HL-60/S4 treated with phorbol 12-myristate 13-acetate at 8.2 ng/mL for 4 days and 3 days (cell line): ENCODE results near the gene TPP1.

ENCODE experiments used
- in situ Hi-C: fragments of 300-500 bp; cut with MboI; formaldehyde crosslinking; loops from 2 replicates; pipeline ENCODE4 v1.15.0; 2022; ENCODE audit warnings: low sequenced_read_pairs

Gene TPP1

DNA sequence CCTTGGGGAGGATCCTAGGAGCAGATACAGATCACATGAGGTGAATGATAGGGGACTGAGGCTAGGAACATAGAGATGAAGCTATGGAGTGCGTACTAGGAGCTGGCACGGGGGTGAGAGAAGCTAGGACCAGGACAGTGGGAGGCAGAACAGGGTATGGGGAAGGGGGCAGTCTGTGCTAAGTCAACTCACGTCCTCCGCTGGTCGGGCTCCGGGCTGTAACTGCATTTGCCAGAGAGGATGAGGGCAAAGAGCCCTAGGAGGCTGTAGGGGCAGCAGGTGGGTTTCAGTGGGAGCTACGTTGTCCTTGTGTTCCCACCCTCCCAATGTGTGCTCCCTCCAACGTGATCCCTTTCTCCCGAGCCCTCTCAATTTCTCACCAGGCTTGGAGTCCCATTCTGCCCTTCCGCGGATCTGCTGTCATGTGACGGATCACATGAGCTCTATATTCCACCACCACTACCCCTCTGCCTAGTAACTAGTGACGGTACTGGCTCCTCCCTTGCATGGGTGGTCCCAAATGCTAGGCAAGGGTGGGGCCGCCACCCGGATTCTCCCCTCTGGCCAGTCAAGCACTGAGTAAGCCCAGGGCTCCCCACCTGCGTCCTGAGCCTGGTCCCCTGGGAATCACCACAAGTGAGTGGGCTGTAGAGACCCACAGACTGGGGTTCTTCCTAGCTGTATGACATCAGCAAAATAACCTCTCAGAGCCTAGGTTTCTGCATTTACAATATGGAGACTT, at the start of gene TPP1:
Gene TPP1, minus strand, starts transcription at position 419 of the 742 bp plus-strand sequence. Its CDS starts 22 bp downstream, at position 397.
- in situ Hi-C loops = no loop called here

DNA sequence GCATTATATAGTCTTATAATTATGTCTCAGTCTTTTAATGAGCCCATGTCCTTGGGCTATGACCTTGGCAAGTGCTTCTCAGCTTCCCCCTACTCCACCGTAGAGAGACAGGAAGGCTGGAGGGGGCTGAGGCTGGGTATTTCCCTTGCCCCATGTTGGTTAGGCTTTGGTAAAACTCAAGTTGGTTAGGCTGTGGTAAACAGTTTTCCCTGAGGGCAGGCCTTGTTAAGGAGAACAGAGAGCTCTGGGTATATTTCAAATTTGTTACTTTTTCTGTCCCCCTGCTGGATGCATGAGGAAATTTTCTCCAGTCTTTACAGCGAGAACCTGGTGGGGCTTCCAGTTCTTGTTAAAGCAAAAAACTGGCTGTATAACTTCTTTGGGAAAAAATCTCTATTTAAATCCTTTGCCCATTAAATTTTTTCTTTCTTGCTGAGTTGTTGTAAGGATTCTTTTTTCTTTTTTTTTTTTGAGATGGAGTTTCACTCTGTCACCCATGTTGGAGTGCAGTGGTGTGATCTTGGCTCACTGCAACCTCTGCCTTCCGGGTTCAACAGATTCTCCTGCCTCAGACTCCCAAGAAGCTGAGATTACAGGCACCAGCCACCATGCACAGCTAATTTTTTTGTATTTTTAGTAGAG, 48.6 kb upstream of the TPP1 start:
- in situ Hi-C loops = no loop called here

DNA sequence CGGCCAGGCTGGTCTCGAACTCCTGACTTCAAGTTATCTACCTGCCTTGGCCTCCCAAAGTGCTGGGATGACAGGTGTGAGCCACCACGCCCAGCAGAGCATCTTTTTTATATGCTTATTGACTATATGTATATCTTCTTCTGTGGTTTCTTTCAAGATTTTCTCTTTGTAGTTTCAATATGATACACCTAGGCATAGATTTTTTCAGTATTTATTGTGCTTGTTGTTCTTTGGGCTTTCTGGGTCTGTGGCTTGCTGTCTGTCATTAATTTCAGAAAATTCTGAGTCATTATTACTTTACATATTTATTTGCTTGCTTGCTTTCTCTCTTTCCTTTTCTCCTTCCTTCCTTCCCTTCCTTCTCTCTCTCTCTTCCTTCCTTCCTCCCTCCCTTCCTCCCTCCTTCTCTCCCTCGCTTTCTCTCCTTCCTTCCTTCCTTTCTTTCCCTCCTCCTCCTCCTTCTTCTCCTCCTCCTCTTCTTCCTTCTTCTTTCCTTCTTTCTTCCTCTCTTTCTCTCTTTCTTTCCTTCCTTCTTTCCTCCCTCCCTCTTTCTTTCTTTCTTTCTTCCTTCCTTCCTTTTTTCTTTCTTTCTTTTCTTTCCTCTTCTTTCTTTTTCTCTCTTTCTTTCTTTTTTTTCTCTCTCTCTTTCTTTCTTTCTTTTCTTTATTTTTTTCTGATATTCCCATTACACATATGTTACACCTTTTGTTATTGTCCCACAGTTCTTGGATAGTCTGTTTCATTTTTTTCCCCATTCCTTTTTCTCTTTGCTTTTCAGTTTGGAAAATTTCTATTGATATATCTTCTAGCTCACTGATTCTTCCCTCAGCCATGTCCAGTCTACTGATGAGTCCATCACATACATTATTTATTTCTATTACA, 47.3 kb upstream of the TPP1 start:
- in situ Hi-C loops = no loop called here

DNA sequence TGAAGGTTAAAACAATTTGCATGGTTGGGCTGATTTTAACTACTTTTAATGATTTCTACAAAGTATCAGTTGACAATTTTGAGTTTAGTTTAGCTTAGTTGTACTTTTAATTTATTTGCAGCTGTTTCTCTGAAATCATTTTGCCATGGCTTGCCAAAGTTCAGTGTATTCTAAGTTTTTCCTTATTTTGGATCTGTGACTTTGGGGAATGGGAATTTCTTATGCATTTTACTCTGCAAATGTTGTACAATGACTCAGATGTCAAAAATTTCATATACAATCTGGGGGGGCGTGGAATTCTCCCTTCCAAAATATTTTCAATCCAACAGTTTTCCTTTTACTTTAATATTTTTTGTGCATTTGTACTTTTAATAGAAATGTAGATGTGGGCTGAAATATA, 45.3 kb upstream of the TPP1 start:
- in situ Hi-C loops = no loop called here

DNA sequence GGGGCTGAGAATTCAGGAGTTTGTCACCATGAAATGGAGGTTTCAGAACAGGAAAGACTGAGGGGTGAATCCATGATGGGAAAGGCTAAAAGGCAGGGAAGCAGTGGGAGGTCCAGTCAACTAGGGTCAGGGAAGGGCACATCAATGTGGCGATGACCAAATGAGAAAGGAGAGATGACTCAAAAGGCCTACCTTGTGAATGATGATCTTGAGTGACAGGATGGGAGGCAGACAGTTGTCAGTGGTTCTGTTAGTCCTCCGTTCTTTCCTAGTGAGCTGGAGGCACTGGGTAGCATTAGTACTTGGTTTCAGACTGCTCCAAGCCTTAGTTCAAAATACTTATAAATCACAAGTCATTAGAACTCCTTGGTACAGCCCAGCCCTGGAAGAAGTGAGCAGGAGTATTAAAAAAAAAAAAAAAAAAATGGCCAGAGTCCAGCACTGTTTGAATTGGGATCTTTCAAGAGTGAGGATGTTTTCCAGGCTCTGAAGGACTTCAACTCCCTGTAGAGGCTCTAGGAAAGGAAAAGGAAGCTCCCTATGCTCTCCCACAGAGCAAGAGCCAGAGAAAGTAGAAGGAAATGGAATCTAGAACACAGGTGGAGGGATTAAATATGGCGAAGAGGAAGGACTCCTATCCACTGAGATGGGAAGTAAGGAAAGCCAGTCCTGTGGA, 44.7 kb upstream of the TPP1 start:
- in situ Hi-C loops = no loop called here

DNA sequence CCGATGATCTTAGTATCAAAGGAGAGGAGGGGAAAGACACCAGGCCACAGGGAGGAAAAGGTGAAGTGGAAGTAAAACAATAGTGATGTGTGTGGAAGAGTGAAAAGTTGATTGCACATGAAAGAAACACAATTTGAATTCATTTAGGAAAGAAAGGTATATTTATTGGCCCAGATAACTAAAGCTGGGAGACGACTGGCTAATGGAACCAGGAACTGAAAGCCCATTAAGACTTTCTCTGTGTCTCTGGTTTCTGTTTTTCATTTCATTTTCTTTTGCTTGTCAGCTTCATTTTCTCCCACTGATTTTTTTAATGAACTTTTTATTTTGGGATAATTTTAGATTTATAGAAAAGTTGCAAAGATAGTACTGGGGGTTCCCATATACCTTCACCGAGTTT, 41.5 kb upstream of the TPP1 start:
- in situ Hi-C loops = no loop called here

DNA sequence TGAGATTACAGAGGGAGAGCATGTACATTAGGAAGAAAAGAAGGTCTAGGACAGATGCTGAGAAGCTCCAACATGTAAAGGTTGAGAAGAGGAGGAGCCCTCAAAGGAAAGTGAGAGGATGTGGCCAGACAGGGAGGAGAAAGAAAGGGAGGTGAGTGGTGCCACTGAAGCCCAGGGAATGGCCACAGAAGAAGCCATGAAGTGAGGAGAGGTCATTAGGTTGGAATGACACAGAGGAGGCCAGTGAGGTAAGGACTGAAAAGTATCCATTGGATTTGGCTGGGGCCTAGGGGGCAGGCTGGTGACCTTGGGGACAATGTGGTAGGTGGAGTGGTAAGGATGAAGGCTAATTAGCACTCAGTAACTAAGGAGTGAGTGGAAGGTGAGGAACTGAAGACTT, 39.4 kb upstream of the TPP1 start:
- in situ Hi-C loops = no loop called here

DNA sequence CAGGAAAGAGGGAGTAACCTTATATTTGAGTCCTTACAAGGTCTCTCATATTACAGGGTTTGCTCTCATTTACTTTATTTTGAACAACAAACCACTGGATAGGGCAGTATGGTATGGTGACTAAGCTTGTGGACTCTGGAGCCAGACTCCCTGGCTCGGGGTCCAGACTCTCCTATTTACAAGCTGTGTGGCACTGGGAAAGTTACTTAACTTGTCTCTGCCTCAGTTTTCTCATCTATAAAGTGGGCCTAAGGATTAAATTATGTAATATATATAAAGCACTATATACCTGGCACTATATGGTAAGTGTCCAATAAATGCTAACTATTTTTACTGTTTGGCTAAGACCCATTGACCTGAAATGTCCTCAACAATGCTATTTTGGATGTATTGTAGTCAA, 38.1 kb upstream of the TPP1 start:
- in situ Hi-C loops = no loop called here

DNA sequence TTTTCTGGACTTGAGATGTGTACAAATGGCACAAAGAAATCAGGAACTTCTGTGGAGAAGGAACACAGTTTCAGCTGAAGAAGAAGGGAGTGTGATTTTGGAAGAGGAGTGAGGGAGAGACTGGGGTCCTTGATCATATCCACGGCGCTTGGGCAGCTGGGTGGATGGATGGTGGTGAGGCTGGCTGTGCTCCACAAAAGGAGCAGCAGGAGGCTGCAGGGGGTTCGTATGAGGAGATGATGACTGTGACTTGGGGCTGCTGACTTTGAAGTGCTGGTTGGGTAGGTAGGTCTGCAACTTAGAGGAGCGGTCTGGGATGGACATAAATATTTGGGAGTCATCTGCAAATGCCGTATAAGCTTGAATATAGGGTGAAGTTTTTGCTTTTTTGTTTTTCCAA, 37.7 kb upstream of the TPP1 start:
- in situ Hi-C loops = no loop called here

DNA sequence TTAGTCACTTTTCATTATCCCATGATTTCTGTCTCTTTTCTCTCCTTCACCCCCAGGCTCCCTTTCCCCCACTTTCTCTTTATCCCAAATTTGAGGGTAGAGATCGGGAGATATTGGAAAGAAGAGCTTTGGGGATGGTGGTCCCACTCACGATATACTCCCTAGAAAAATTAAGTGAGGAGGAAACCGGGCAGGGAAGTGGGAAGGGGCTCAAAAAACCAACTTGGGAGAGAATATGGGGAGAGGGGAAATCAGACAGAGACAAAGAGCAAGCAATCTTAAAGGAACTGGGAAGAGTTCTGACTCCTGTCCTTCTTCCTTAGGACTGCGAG, 37.3 kb upstream of the TPP1 start:
- in situ Hi-C loops = no loop called here

DNA sequence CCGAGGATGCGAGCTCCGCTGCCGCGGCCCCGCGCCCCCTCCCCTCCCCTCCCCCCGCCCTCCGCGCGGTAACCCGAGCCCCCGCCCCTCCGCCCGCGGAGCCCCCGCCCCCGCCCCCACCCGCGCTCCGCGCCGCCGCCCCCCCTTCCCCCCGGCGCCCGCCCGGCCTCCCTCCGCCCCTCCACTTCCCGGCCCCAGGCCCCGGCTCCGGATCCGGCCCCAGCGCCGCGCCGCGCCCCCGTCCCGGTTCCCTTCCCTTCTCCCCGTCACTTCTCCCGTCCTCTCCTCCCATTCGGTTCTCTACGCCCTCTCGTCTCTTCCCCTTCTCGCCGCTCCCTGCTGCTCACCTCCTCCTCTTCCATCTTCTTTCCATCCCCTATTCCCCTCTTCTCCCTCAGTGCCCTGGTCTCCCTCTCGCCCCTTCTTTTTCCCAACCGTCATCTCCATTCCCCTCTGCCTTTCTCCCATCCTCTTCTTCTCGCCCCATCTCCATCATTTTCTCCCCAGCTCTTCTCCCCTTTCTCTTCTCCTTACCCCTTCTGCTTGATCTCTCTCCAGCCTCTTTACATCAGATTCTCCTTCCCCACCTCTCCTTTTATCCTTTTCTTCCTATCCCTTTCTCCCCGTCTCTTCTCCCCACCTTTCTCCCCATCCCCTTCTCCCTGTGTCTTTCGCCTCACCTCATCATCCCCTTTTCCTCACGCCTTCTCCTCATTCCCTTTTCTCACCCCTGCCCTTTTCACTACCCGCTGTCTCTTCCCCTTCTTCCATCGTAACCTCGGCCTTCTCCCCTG, 36.8 kb upstream of the TPP1 start, which contains the start of gene DCHS1:
Gene DCHS1, minus strand, starts transcription at position 20 of the 794 bp plus-strand sequence. CDS start 14,196 bp downstream, outside the sequence.
- in situ Hi-C loops = no loop called here

DNA sequence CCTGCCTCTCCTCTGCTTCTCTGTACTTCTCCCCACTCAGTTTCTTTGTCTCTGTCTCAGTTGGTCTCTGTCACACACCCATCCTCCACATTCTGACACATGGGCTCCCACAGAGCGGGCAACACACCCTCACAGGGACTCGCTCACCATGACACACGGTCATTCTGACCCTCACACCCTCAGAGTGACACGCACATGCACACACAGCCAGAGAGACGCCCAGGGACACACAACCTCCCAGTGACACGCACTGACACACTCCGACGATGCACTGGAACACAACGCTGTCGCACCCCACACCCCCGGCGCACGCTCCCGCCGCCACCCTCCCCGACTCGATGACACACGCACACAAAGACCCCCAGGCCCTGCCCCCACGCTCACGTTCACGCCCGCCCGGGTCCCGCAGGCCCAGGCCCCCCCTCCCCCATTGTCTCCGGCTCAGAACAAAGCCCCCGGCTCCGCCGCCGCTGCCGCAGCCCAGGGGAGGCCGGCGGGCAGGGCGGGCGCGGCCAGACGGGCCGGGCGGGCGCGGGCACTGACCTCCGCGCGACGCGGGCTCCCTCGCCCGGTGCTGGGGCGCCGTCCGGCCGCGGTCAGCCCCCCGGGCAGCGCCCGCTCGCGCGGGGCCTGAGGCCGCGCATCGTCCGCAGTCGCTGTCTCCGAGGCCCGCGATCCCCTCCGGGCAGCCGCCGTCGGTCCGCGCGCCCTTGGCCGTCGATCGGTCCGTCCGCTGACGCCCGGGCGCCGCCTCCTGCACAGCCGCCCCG, 36.0 kb upstream of the TPP1 start:
- in situ Hi-C loops = no loop called here

DNA sequence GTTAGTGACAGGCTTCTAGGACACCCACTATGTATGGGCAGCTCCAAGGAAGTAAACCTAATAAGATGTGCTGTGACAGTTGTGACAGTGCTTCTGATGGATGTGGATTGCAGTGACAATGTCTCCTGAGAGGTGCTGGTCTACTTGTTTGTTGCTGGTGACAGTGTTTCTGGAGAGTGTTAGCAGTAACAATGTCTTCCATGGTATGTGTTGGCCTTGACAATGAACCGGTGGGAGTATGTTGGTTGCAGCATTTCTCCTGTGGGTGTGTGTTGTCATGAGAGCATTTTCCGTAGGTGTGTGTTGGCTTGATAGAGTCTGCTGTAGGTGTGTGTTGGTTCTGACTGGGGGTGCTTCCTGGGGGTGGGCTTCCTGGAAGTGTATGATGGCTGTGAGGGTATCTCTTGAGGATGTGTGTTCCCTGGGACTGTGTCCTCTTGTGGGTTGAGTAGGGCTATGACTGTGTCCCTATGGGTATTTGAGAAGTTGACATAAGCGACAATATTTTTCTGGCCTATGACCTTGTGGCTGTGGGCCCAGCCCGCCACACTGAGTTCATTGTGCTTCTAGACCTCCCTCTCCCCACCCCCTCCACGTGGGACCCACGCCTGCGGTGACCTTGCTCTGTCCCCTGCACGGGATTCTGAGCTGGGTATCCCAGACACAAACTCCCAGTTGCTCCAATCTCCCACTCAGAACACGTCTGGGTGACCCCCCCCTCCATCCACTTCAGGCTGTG, 35.2 kb upstream of the TPP1 start:
- in situ Hi-C loops = no loop called here

DNA sequence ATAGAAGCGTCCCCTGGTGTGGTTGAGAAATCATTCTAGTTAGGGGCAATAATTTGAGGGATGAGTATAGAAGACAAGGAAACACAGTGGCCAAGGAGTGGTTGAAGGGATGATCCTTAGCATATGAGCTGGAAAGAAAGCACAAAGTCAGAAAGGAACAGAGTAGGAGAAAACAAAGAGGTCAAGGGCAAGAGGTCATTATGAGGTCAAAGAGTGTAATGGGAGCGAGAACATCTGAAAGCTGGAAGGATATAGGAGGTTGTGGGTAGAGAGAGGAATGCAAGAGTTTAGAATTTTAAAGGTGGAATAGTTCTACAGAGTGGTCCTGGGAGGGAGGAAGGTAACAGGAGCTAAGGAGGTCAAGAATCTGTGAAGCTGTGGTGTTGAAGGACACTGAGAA, 34.4 kb upstream of the TPP1 start:
- in situ Hi-C loops = no loop called here

DNA sequence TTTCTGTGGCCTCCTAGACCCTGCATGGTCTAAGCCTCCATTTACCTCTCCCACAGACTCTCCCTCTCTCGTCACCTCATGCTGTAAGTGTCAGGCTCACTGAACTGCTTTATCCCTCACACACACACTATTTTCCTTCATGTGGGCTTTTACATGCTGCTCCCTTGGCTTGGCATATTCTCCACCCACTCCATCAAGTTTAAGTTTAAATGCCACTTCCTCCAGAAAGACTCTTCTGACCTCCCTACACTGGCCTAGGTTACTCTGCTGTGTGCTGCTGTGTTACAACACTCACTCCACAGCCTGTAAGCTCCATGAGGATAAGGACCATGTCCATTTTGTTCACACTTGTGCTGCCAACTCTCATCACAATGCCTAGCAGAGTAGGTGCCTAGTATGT, 33.9 kb upstream of the TPP1 start:
- in situ Hi-C loops = no loop called here

DNA sequence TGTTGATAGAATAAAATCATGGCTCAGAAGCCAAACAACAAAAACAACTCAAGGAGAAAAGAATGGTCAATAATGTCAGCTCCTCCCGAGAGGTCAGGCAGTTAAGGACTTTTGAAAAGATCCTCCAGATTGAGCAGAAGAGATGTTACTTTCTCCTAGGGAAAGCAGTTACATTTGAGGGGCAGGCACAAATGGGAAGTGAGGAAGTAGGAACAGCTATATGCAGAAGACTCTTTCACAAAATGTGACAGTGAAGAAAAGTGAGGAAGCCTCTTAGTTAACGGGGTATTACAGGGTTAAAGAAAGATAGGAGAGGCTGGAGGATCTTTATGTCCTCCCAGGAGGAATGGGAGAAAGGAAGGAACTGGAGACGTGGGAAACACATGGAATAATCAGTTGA, 33.0 kb upstream of the TPP1 start:
- in situ Hi-C loops = no loop called here

DNA sequence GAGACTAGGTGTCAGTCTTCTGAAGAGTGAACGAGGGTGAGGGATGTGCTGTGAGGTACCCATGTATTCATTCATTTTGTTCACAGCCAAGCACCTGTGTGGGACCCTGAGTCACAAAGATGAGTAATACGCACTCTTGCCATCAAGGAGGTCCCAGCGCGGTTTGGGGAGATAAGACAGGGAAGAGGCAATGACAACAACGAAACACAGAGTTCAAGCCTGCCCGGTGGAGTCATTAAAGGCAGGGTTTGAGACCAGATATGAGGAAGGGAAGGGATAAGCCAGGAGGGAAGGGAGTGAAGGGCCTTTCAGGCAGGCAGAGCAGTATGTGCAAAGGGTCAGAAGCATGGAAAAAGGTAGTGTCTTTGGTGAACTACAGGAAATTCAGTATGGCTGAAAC, 31.8 kb upstream of the TPP1 start:
- in situ Hi-C loops = no loop called here

DNA sequence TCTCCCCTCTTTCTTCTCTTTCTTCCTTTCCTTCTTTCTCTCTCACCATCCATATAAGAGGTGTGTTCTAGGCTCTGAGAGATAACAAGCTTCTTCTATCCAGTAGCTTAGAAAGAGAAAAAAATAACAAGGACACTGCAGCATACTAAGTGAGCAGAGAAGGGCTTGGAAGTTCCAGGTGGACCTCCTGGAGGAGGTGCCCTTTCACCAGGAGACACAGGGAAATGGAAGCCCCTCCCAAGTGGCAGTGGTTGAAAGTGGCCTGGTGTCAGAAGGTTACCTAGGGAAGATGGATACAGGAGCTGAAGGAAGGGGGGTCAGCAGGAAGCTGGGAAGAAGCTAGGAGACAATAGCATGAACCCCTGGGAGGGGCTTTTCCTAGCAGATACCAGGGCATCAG, 30.9 kb upstream of the TPP1 start:
- in situ Hi-C loops = no loop called here

DNA sequence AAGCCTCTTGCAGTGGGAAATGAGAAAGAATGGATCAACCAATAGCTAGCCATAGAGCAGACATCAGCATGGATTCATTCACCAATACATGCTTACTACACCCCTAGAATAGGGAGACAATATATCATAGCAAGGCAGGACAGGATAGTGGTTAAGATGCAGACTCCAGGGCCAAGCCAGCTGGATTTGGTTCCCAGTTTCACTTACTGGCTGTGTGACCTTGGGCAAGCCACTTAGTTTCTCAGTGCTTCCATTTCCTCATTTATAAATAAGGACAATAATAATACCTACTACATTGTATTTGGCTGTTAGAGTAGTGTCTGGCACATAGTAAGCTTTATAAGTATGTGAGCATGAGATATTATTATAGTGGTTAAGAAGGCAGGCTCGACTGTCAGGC, 29.3 kb upstream of the TPP1 start:
- in situ Hi-C loops = no loop called here
